ENCODE results near the gene S100P.
A peak's percentile ranks its signal among the peaks of the same experiment; 100 is the strongest.

GRCh38 chr4:6709230-6710114 is 15.8 kb downstream of the S100P start, which contains the start of gene MRFAP1L1:
- peak in 2 of 6 experiments; percentile 14 to 17 for TF ChIP-seq CTCF (IDR thresholded peaks at IDR 0.05)
- peak in 1 of 4 donors; percentile 59 for TF ChIP-seq POLR2A (IDR thresholded peaks at IDR 0.05)
